Measurements from ENCODE around the gene DOCK1. TPM values are rescaled to one million over a fixed set of nuclear protein-coding genes. Genes with fewer than 3 reads are reported as not detected.

Gene DOCK1
- total and polyA plus RNA-seq, 2 donors, result 33.3 to 132 TPM

DNA sequence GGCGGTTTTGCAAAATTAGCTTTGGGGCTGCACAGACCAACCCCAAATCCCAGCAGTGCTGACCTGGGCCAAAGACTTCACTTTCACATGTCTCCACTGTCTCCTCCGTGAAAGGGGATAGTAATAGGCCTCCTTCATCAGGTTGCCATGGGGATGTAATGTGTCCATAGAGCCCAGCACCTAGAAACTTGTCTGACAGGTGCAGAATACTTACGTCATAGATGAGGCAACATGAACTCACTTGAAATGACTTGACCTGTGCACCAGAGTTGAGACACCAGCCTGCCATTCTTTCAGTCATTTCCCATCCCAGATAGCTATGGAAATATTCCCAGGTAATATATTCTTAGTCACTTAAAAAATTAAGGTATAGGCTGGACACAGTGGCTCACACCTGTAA is 196.9 kb downstream of the DOCK1 start:
- Histone ChIP-seq H3K4me1 (ENCODE audit: insufficient read depth) (no peaks in the 10 kb centered on the region), H3K27ac (ENCODE audit: low read depth) (no peak overlapping the region), H3K4me3 (ENCODE audit: low read depth, low read length) (no peak overlapping the region), H3K36me3 (ENCODE audit: insufficient read depth) (no peaks in the 10 kb centered on the region)
- no peak for DNase-seq (ENCODE audit: extremely low spot score)
- WGBS, result 95% methylated on average over 3 of the region's 3 CpGs

DNA sequence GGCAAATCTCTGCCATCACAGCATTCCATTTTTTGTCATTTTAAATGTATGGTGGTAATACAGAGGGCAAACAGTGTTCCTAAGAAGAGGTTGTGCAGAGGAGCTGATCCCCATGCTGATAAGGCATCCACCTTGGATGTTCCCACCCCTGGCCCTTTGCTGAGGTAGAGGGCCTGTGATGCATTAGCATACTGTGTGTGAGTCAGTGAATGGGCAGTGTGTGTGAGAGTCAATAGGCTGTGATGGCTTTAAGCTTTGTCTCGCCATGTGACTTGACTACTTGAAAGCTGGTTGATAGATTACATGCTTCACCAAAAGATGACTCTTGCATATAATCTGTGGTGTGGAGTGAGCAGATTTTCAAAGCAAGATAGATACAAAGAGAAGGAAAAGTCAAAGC is 209.9 kb downstream of the DOCK1 start:
- DNase-seq (ENCODE audit: extremely low spot score), result no peak
- Histone ChIP-seq H3K27ac (ENCODE audit: low read depth) (no peak overlapping the region), H3K36me3 (ENCODE audit: insufficient read depth) (peaks cover 3% of the 10 kb centered on the region), H3K4me1 (ENCODE audit: insufficient read depth) (no peaks in the 10 kb centered on the region), H3K4me3 (ENCODE audit: low read depth, low read length) (no peak overlapping the region)
- 96% methylated on average over 1 of the region's 1 CpG for WGBS

DNA sequence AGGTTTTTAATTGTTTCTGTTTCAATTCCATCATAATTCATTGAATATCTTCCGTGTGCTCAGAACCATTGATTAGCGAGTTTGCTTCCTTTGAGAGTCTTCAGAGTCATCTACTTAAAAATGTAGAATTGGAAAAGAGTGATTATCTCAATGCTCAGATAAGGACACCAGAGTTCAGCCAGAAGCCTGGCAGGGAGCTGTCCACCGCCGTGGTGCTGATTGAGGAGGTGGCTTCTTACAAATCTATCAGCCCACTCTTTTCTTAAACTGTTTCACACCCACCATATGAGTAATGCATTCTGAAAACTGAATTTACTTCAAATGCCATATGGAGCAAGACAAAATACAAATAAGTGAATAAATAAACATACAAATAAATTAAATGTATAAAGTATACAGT is 211.9 kb downstream of the DOCK1 start:
- DNase-seq (ENCODE audit: extremely low spot score), result no peak
- Histone ChIP-seq H3K36me3 (ENCODE audit: insufficient read depth) (peaks cover 3% of the 10 kb centered on the region), H3K4me3 (ENCODE audit: low read depth, low read length) (no peak overlapping the region), H3K27ac (ENCODE audit: low read depth) (no peak overlapping the region), H3K4me1 (ENCODE audit: insufficient read depth) (no peaks in the 10 kb centered on the region)
- WGBS, result 40% methylated on average over 4 of the region's 4 CpGs

DNA sequence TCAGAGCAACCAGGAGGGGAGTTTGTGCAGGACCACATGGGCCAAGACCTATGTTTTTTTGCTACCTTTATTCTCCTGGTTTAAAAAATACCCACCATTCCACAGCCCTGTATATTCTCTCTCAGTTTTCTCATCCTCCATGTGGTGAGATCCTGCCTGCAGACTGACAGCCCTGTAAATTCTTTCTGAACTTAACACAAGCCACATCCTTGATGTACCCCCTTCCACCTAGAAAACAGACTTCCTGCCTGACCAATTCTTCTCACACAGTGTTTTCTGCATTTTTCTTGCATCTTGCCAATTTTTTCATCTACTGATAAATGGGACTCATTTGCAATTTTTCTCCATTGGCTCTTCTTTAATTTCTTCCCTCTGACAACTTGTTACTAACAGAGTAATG is 212.8 kb downstream of the DOCK1 start:
- no peaks in the 10 kb centered on the region for H3K36me3 ChIP-seq (ENCODE audit: insufficient read depth)
- no peak overlapping the region for H3K4me3 ChIP-seq (ENCODE audit: low read depth, low read length)
- no peak overlapping the region for H3K27ac ChIP-seq (ENCODE audit: low read depth)
- H3K4me1 ChIP-seq (ENCODE audit: insufficient read depth), result no peaks in the 10 kb centered on the region
- DNase-seq (ENCODE audit: extremely low spot score), result no peak

DNA sequence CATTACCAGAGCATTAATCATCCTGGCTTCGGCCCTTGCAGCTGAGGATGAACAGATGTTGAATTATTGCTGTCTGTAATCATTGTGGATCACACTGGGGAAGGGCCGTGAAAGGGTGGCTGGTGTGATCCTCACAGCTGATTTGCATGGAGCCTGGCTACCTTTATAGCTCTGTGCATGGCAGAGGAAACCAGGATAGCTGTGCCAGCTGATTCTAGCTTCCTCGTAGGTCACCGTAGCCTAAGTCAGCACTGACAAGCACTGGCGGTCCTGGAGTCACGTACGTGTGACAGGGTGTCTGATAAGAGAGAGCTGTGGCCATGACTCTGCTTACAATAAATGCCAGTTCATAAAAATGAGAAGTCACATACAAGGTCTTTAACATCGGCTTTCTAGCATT is 214.7 kb downstream of the DOCK1 start:
- no peaks in the 10 kb centered on the region for H3K4me1 ChIP-seq (ENCODE audit: insufficient read depth)
- no peak for DNase-seq (ENCODE audit: extremely low spot score)
- 55% methylated on average over 8 of the region's 8 CpGs for WGBS
- no peak overlapping the region for H3K27ac ChIP-seq (ENCODE audit: low read depth)
- H3K4me3 ChIP-seq (ENCODE audit: low read depth, low read length), result no peak overlapping the region
- H3K36me3 ChIP-seq (ENCODE audit: insufficient read depth), result no peaks in the 10 kb centered on the region

DNA sequence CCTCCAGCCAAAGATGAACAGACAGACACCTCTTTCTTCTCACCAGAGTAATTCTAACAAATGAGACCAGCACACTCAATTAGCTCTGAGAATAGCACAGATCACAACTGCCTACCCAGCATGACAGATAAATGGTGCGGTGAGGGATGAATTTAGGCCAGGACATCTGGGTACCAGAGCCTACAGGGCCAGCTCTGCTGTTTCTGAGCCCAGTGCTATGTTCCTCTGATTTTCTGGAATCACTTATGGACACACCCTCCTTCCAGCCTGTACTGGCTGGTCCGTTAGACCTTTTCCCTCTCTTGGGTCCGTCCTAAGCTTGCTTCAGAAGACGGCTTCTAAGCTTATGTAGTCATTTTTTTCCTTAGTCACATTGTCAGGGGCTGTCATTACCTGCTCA is 217.6 kb downstream of the DOCK1 start:
- Histone ChIP-seq H3K36me3 (ENCODE audit: insufficient read depth) (no peaks in the 10 kb centered on the region), H3K4me1 (ENCODE audit: insufficient read depth) (no peaks in the 10 kb centered on the region), H3K4me3 (ENCODE audit: low read depth, low read length) (no peak overlapping the region), H3K27ac (ENCODE audit: low read depth) (no peak overlapping the region)
- 96% methylated on average over 4 of the region's 4 CpGs for WGBS
- DNase-seq (ENCODE audit: extremely low spot score), result no peak

DNA sequence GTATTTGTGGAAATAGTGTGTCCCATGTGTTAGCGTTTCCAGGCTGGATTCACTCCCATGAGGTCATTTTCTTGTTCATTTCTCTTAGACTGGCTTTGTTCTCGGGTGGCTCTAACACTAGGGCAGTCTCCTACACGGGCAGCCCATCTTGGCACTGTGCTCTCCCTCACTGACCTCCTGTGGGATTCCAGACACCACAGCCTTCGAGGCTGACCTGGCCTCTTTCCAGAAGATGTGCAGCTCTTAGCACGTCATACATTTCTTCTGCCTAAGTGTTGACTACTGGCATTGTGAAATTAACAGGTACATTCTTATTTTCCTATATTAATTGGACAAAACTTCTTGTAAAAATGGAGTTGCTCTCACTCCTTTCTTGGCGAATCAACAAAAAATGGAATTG is 218.4 kb downstream of the DOCK1 start:
- H3K36me3 ChIP-seq (ENCODE audit: insufficient read depth), result no peaks in the 10 kb centered on the region
- H3K4me1 ChIP-seq (ENCODE audit: insufficient read depth), result no peaks in the 10 kb centered on the region
- DNase-seq (ENCODE audit: extremely low spot score), result no peak
- H3K4me3 ChIP-seq (ENCODE audit: low read depth, low read length), result no peak overlapping the region
- no peak overlapping the region for H3K27ac ChIP-seq (ENCODE audit: low read depth)
- WGBS, result 82% methylated on average over 6 of the region's 6 CpGs

DNA sequence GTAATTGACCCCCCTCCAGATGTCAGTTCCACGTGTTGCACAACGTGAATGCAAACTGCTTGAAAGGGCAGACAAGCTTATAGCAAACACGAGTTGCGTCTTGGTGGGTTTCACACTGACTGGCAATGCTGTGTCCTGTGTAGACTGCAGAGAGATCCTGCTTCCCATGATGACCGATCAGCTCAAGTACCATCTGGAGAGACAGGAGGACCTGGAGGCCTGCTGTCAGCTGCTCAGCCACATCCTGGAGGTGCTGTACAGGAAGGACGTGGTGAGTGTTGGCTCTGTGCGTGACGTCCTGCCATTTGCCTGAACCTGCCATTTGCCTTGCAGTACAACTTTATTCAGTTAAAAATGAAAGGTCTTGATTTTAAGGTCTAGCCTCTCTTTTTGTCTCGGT is 220.1 kb downstream of the DOCK1 start:
- DNase-seq (ENCODE audit: extremely low spot score), result no peak
- no peak overlapping the region for H3K4me3 ChIP-seq (ENCODE audit: low read depth, low read length)
- no peaks in the 10 kb centered on the region for H3K4me1 ChIP-seq (ENCODE audit: insufficient read depth)
- H3K36me3 ChIP-seq (ENCODE audit: insufficient read depth), result no peaks in the 10 kb centered on the region
- WGBS, result 87% methylated on average over 9 of the region's 9 CpGs
- no peak overlapping the region for H3K27ac ChIP-seq (ENCODE audit: low read depth)

DNA sequence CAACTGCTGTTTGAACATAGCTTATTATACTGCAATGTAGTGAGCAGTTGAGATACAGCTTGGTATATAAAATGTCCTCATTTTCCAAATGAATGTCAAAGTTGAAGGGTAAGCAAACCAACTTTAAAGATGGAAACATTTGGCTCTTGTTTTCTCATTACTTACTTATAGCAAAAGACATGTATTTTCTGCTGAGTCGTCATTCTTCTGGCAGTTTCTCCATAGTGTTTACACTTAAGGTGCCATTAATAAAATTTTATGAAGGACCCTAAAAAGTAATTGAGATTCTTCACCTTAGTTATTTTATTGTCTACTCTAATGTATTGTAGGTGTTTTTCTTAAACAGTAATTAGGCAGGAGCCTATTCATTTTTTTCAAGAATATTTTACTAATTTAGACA is 222.6 kb downstream of the DOCK1 start:
- Histone ChIP-seq H3K4me1 (ENCODE audit: insufficient read depth) (no peaks in the 10 kb centered on the region), H3K4me3 (ENCODE audit: low read depth, low read length) (no peak overlapping the region), H3K36me3 (ENCODE audit: insufficient read depth) (peaks cover 3% of the 10 kb centered on the region), H3K27ac (ENCODE audit: low read depth) (no peak overlapping the region)
- DNase-seq (ENCODE audit: extremely low spot score), result no peak
- WGBS, result 97% methylated on average over 1 of the region's 1 CpG

DNA sequence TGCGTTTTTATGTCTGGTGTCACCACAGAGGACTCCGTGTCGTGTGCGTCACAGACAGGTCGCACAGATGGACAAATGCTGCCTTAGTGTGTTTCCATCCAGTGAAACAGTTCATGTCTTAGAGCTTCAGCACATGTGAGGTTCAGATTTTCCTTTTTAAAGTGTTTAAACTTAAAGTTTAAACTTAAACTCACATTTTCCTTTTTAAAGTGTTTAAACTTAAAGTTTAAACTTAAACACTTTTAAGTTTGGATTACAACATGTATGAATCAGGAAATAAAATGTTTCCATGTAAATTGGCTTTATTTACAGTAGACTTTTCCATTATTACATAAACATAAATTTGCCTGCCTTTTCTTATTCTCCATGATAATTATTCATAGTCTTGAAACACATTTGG is 223.9 kb downstream of the DOCK1 start:
- Histone ChIP-seq H3K27ac (ENCODE audit: low read depth) (no peak overlapping the region), H3K4me3 (ENCODE audit: low read depth, low read length) (no peak overlapping the region), H3K4me1 (ENCODE audit: insufficient read depth) (no peaks in the 10 kb centered on the region), H3K36me3 (ENCODE audit: insufficient read depth) (peaks cover 3% of the 10 kb centered on the region)
- DNase-seq (ENCODE audit: extremely low spot score), result no peak
- WGBS, result 97% methylated on average over 5 of the region's 5 CpGs

DNA sequence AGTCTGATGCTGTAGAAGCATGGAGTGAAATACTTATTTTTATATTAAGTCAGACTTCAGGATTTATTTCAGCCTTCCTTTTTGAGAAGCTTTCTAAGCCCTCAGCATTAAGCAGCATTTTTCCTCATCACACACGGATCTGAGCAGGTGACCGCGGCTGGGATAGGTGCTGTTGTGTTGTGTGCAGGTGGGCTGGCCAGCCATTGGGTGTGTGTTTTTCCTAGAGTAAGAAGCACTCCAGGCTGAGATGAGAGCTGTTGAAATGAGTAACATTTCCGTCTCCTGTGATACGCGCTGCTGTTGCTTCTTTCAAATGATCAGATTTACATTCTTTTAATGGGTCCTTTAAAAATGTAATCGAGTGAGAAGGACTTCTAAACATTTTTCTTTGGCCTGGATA is 227.2 kb downstream of the DOCK1 start:
- Histone ChIP-seq H3K4me3 (ENCODE audit: low read depth, low read length) (no peak overlapping the region), H3K27ac (ENCODE audit: low read depth) (no peak overlapping the region), H3K4me1 (ENCODE audit: insufficient read depth) (no peaks in the 10 kb centered on the region), H3K36me3 (ENCODE audit: insufficient read depth) (peaks cover 3% of the 10 kb centered on the region)
- whole genome bisulfite sequencing, result 96% methylated on average over 7 of the region's 7 CpGs
- no peak for DNase-seq (ENCODE audit: extremely low spot score)

DNA sequence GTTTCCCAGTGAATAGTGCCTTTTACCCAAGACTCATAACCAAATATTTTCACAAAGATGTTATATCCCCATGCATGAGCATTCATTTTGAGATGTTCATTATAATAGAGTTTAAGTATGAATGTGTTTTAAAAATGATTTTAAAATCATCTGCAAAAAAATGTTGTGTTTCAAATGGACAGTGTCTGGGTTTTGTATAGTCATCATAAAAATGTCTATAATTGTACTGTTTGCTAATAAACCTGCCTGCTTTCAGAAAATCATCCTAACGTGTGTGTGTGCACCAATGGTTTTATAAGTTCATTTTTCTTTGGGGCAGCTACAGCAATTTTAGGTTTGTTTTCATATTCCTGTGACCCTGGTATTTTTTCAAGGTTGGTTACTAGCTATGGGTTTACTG is 228.0 kb downstream of the DOCK1 start:
- no peak for DNase-seq (ENCODE audit: extremely low spot score)
- Histone ChIP-seq H3K4me3 (ENCODE audit: low read depth, low read length) (no peak overlapping the region), H3K4me1 (ENCODE audit: insufficient read depth) (no peaks in the 10 kb centered on the region), H3K36me3 (ENCODE audit: insufficient read depth) (peaks cover 3% of the 10 kb centered on the region), H3K27ac (ENCODE audit: low read depth) (no peak overlapping the region)
- 77% methylated on average over 1 of the region's 1 CpG for WGBS

DNA sequence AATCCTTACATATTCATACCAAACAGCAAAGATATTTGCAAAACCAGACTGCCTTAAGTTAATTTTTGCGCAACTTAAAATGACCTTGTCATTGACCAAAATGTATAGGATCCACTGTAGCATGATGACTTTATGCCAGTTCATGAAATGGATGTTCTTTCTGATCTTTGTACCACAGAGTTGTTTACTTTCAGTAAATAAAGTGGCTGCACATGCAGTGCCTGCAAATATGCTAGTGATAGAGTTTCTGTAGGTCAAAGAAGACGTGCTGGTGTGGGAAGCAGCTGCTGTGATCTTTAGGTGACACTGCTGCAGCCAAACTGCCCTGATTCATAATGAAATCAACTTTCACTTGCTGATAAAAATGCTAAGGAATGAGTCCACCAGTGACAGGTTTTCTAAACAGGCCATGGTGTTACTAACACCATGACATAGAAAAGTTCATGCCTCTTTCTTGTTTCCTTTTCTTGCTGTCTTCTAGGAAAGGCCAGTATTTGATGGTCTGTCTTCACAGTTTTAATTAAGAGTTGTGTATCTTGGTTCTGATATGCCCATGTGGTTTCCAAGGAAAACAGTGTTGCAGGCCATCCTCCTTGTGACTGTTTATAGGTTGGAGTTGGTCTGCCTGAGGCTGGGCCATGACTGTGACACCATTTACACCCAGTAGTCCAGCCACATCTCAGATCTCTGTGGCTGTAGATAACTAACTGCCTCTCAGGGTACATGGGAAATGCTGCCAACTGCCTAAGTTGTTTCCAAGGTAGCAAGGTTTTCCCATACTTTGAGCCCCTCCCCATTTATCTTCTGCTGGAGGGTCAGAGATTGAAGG is 228.7 kb downstream of the DOCK1 start:
- WGBS, result 75% methylated on average over 2 of the region's 2 CpGs

DNA sequence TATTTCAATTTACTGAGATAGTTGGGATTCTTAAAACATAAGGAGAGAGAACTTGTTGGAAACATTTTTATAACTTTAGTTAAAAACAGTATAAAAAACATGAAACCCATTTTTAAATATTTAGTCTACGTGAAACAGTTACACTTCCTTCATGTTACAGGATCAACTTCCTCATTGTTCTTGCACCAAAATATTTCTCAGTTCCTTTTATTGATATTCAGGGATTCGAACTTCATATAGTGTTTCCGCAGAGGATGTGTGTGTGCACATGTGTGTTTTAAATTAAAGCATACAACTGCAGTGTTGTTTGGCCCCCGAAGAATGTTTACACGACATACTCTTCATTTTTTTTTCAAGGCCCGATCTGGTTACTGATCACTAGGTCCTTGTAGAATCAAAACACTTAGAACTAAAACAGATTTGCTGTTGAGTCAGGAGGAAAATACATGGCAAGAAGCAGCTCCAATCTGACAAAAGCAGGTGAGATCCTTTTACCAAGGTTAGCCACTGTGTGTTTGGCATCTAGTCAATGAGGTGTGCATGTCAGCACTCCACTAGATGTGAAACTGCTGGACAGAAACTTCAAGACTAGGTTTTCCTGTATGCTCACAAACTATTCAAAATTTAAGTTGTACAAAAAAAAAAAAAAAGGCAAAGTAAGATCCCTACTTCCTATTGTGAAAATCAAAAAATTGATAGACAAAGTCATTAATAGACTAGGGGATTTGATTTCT is 230.8 kb downstream of the DOCK1 start:
- no peak for DNase-seq (ENCODE audit: extremely low spot score)

More for the DNA sequence above, 228.7 kb downstream of the DOCK1 start:
- Histone ChIP-seq H3K27ac (ENCODE audit: low read depth) (no peak overlapping the region), H3K36me3 (ENCODE audit: insufficient read depth) (peaks cover 3% of the 10 kb centered on the region), H3K4me3 (ENCODE audit: low read depth, low read length) (no peak overlapping the region), H3K4me1 (ENCODE audit: insufficient read depth) (no peaks in the 10 kb centered on the region)
- DNase-seq (ENCODE audit: extremely low spot score), result no peak

More for the DNA sequence above, 230.8 kb downstream of the DOCK1 start:
- 75% methylated on average over 6 of the region's 6 CpGs for whole genome bisulfite sequencing
- Histone ChIP-seq H3K4me3 (ENCODE audit: low read depth, low read length) (no peak overlapping the region), H3K4me1 (ENCODE audit: insufficient read depth) (no peaks in the 10 kb centered on the region), H3K27ac (ENCODE audit: low read depth) (no peak overlapping the region), H3K36me3 (ENCODE audit: insufficient read depth) (peaks cover 1% of the 10 kb centered on the region)
